ENCODE data around the gene LIMCH1. TPM values are rescaled to one million over a fixed set of nuclear protein-coding genes. Genes with fewer than 3 reads are reported as not detected.

Gene LIMCH1
- total RNA-seq, 2 experiments from 2014 or later, result not detected

DNA sequence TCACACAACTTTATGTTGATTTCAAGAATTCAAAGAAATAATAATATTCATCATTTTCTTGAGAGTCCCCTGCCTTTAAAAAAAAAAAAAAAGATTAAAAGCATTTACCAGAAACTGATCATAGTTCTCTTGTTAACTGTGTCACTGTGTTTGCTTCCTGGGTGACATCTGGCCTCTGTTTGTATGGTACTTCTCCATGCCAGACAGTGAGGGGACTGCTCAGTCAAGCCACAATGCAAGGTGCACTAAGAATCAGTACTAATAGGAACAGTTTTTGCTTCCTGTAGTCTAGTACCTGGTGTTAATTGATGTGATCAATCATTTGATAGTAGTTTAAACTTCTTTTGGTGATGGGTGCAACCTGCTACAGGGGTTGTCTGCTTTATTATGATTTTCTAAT lies 133.0 kb downstream of the LIMCH1 start:
- Mint-ChIP-seq H3K9me3 (ENCODE audit: low read depth) (no peaks in the 10 kb centered on the region), H3K36me3 (ENCODE audit: low read depth) (no peaks in the 10 kb centered on the region), H3K27me3 (peaks cover 3% of the 10 kb centered on the region), H3K4me1 (no peaks in the 10 kb centered on the region), H3K27ac (no peak overlapping the region), H3K4me3 (no peak overlapping the region)
- CTCF ChIA-PET, result interaction anchor here (0.7 kb wide), 1 partner anchor 1295 kb away, joined by 3 read pairs; no protein-coding TSS in a partner anchor
- intact Hi-C loops (cut with DNase I, micrococcal nuclease), result no loop called here
- no peak for ATAC-seq
- POLR2A ChIA-PET, result no interaction called here
- no peak for DNase-seq

DNA sequence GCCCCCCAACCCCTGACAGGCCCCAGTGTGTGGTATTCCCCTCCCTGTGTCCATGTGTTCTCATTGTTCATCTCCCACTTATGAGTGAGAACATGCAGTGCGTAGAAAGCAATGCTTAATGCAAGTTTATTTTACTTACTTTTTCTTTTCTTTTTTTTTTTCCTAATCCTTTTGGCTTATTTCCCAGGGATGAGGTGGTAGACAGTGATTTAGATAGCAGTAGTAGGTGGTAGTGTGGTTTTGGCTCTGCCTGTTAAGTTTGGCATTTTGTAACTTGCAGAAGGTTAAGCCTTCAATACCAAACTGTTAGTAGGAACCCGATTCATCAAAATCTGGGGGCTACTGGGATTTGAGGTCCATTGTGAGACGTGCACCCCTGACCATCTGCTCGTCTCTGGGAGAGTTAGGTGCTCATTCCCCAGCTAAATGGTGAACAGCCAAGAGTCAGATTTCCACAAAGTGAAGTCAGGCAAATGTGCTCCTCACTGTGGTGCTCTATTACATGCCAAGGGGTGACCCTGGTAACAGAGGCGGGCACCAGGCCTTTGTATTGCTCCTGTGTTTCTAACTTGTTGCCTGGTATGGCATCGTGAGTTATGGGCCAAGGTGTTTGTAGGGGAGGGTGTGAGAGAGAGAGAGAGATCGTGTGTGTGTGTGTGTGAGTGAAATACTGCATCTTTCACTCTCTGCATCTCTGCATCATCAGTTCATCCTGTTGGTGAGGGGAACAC lies 140.3 kb downstream of the LIMCH1 start:
- ATAC-seq, result no peak
- POLR2A ChIA-PET, result no interaction called here

DNA sequence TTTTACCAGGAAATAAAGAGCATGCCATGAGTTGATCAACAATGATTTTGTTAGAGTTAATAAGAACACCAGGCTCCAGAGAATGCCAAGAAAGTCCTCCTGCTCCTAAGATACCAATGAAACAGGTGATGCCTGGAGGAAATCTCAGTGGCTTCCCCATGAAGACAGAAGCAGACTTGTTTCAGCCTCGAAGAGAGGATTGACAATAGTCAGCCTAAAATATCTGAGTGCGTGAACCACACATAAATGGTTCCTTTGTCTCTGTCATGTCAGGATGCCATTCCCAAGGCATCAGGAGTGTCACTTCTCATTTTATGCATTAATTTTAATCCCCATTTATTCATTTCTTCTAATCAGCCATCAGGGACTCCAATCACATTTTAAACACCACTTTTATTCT lies 141.0 kb downstream of the LIMCH1 start:
- H3K4me1 Mint-ChIP-seq, result no peaks in the 10 kb centered on the region
- ATAC-seq, result no peak
- H3K36me3 Mint-ChIP-seq (ENCODE audit: low read depth), result no peaks in the 10 kb centered on the region
- no peak overlapping the region for H3K27ac Mint-ChIP-seq
- peaks cover 2% of the 10 kb centered on the region for H3K27me3 Mint-ChIP-seq
- ChIA-PET CTCF (interaction anchor here (1.0 kb wide), 1 partner anchor 17 kb away, joined by 3 read pairs; no protein-coding TSS in a partner anchor), POLR2A (no interaction called here)
- H3K4me3 Mint-ChIP-seq, result no peak overlapping the region
- no peak for DNase-seq
- intact Hi-C loops (cut with DNase I, micrococcal nuclease), result no loop called here
- no peaks in the 10 kb centered on the region for H3K9me3 Mint-ChIP-seq (ENCODE audit: low read depth)

More for the DNA sequence above, 140.3 kb downstream of the LIMCH1 start:
- no peak overlapping the region for H3K4me3 Mint-ChIP-seq
- no peaks in the 10 kb centered on the region for H3K9me3 Mint-ChIP-seq (ENCODE audit: low read depth)
- H3K36me3 Mint-ChIP-seq (ENCODE audit: low read depth), result no peaks in the 10 kb centered on the region
- peaks cover 5% of the 10 kb centered on the region for H3K27me3 Mint-ChIP-seq
- CTCF ChIA-PET, result interaction anchor here (1.0 kb wide), 1 partner anchor 17 kb away, joined by 3 read pairs; no protein-coding TSS in a partner anchor
- no peak for DNase-seq
- H3K4me1 Mint-ChIP-seq, result no peaks in the 10 kb centered on the region
- no peak overlapping the region for H3K27ac Mint-ChIP-seq
- intact Hi-C loops (cut with DNase I, micrococcal nuclease), result no loop called here

DNA sequence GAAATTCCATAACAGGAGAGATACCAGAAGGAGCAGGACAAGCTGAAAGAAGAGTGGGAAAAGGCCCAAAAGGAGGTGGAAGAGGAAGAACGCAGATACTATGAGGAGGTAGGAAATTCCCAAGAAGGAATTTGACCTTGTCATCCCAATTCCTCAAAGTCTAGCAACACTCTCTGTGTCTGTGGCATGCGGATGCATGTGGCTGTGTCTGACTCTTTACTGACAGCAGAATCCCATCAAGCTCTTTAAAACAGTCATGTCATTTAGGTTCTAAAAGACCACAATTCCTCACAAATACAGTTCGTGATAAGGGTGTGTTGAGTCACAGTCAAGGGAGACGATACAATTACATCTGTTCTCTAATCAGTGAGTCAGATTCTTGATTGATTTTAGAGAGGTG lies 142.0 kb downstream of the LIMCH1 start:
- POLR2A ChIA-PET, result no interaction called here
- DNase-seq, result no peak
- H3K4me3 Mint-ChIP-seq, result no peak overlapping the region
- H3K36me3 Mint-ChIP-seq (ENCODE audit: low read depth), result no peaks in the 10 kb centered on the region
- H3K27me3 Mint-ChIP-seq, result peaks cover 4% of the 10 kb centered on the region
- H3K4me1 Mint-ChIP-seq, result no peaks in the 10 kb centered on the region
- intact Hi-C loops (cut with DNase I, micrococcal nuclease), result no loop called here
- H3K27ac Mint-ChIP-seq, result no peak overlapping the region
- no peak for ATAC-seq
- CTCF ChIA-PET, result no interaction called here
- no peaks in the 10 kb centered on the region for H3K9me3 Mint-ChIP-seq (ENCODE audit: low read depth)

DNA sequence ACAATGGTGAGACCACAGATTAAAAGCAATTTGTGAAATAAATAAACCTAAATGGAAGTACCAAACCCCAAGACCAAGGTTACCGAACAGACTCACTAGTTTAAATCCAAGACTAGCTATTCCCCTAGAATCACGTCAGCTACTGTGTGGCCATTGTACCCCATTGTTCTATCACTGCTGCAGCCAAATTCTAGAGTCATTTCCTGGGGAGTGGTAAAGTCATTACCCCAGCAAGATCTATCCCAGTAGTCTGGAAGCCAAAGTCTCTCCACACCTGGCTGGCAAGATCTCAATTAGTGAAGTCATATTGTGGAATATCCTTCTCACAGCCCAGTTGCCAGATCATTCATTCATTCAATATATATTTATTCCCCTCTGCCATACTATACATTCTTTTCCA lies 143.1 kb downstream of the LIMCH1 start:
- Mint-ChIP-seq H3K4me1 (no peaks in the 10 kb centered on the region), H3K27ac (no peak overlapping the region), H3K36me3 (ENCODE audit: low read depth) (no peaks in the 10 kb centered on the region), H3K27me3 (peaks cover 4% of the 10 kb centered on the region), H3K9me3 (ENCODE audit: low read depth) (no peaks in the 10 kb centered on the region), H3K4me3 (no peak overlapping the region)
- DNase-seq, result no peak
- intact Hi-C loops (cut with DNase I, micrococcal nuclease), result no loop called here
- ChIA-PET CTCF (interaction anchor here (0.9 kb wide), 1 partner anchor 18 kb away, joined by 3 read pairs; no protein-coding TSS in a partner anchor), POLR2A (no interaction called here)
- no peak for ATAC-seq

DNA sequence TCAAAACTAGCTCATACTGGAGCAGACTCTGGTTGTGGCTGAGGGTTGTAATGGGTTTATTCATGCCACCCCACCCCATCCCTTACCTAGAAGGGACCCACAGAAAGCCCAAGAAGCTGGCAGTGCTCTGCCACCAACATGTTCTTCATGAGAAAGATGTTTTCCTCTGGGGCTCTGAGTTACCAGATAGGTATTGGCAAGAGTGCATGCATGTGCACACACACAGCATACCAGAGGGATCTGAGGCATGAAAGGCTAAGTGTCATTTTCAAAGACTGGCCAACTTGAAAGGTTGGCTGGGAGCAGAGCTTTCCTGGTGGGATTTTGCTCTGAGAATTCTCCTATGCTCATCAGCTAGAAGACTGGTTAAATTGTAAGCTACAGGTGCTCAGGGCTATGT lies 145.4 kb downstream of the LIMCH1 start:
- H3K36me3 Mint-ChIP-seq (ENCODE audit: low read depth), result no peaks in the 10 kb centered on the region
- ATAC-seq (no peak), DNase-seq (no peak)
- peaks cover 7% of the 10 kb centered on the region for H3K27me3 Mint-ChIP-seq
- no peak overlapping the region for H3K4me3 Mint-ChIP-seq
- ChIA-PET POLR2A (no interaction called here), CTCF (interaction anchor here (0.9 to 2.4 kb wide), 5 partner anchors 9 to 402 kb away, joined by 3 to 14 read pairs (median 4); no protein-coding TSS in a partner anchor)
- intact Hi-C loops (cut with DNase I, micrococcal nuclease), result no loop called here
- H3K4me1 Mint-ChIP-seq, result no peaks in the 10 kb centered on the region
- H3K27ac Mint-ChIP-seq, result no peak overlapping the region
- no peaks in the 10 kb centered on the region for H3K9me3 Mint-ChIP-seq (ENCODE audit: low read depth)

DNA sequence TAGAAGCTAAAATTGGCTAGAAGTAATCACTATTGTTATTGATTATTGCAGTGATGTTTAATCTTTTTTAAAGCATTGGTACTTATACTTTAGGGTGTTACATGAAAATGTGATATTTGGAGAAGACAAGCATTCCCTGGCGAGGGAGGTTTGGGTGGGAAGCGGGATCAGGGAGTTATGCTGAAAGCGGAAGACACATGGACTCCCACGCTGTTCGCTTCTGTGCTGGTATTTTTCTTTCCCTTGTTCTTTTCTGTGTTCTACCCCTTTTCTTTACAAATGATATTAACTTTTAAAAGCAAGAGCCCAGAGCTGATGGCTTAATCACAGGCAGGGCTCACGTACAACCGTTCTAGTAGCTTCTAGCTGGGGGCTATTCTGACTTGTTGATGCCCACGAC lies 148.9 kb downstream of the LIMCH1 start:
- Mint-ChIP-seq H3K4me3 (no peak overlapping the region), H3K9me3 (ENCODE audit: low read depth) (no peaks in the 10 kb centered on the region), H3K36me3 (ENCODE audit: low read depth) (no peaks in the 10 kb centered on the region), H3K4me1 (no peaks in the 10 kb centered on the region), H3K27me3 (peaks cover 8% of the 10 kb centered on the region), H3K27ac (no peak overlapping the region)
- DNase-seq (no peak), ATAC-seq (no peak)
- POLR2A ChIA-PET, result no interaction called here
- intact Hi-C loops (cut with DNase I, micrococcal nuclease), result no loop called here
- CTCF ChIA-PET, result interaction anchor here (0.6 to 0.7 kb wide), 2 partner anchors 53 to 337 kb away, joined by 3 to 4 read pairs; no protein-coding TSS in a partner anchor

DNA sequence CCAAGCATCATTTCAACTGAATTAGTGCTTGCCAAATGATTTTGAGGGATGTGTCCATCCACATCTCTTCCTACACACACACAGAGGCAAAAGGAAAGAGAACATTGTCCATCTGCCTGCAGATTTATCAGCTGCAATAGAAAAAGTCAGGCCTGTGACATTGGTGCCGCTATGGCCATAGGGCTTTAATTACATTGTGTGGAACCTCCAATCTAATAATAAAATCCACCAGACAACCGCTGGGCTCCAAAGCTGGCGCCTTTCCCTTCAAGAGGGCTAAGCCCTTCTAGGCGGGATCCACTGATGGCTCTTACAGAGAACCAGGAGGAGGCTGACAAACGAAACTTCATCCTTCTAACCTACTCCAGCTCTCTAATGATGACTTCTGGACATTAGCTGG lies 150.0 kb downstream of the LIMCH1 start:
- H3K27ac Mint-ChIP-seq, result no peak overlapping the region
- peaks cover 10% of the 10 kb centered on the region for H3K27me3 Mint-ChIP-seq
- H3K36me3 Mint-ChIP-seq (ENCODE audit: low read depth), result no peaks in the 10 kb centered on the region
- ATAC-seq (no peak), DNase-seq (no peak)
- intact Hi-C loops (cut with DNase I, micrococcal nuclease), result no loop called here
- H3K9me3 Mint-ChIP-seq (ENCODE audit: low read depth), result no peaks in the 10 kb centered on the region
- ChIA-PET POLR2A (no interaction called here), CTCF (no interaction called here)
- no peak overlapping the region for H3K4me3 Mint-ChIP-seq
- H3K4me1 Mint-ChIP-seq, result no peaks in the 10 kb centered on the region

DNA sequence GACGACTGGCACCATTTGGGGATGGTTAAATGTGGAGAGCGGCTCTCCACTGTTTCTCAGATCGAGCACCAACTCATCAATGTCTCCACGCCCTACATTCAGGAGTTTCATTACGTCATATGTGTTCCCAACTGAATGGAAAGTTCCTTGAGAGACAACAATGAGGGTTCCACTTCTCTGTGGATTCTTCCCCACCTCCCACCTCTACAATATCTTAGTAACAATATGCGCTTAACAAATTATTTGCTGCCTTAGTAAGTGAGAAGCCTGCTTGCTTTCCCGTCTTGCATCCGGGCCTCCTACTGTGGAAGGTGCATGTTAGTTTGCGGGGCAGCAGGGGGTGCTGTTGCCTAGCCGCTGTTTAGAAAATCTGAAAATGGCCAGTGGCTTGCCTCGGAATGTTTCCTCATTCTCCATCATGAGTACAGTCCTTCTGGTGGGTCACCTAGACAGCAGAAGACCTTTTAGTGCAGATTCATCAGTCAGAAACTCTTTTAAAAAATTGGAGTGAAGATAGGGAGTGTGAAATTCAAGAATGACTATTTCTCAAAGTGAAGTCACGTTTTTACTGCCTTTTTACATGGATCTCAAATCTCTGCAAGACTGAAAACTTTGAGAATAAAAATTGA lies 154.9 kb downstream of the LIMCH1 start:
- Mint-ChIP-seq H3K36me3 (ENCODE audit: low read depth) (no peaks in the 10 kb centered on the region), H3K27me3 (peaks cover 10% of the 10 kb centered on the region), H3K4me3 (no peak overlapping the region), H3K27ac (no peak overlapping the region), H3K9me3 (ENCODE audit: low read depth) (no peaks in the 10 kb centered on the region), H3K4me1 (no peaks in the 10 kb centered on the region)
- ATAC-seq (peak; percentile 58), DNase-seq (peak; percentile 67)
- POLR2A ChIA-PET, result no interaction called here
- CTCF ChIA-PET, result interaction anchor here (0.5 to 2.9 kb wide), 8 partner anchors 9 to 395 kb away, joined by 3 to 21 read pairs (median 4); partner anchors contain the start of gene PHOX2B
- intact Hi-C loops (cut with DNase I, micrococcal nuclease), result loop anchor here (1.0 to 5.0 kb wide), 5 partner anchors 59 to 824 kb away; no protein-coding TSS in a partner anchor

DNA sequence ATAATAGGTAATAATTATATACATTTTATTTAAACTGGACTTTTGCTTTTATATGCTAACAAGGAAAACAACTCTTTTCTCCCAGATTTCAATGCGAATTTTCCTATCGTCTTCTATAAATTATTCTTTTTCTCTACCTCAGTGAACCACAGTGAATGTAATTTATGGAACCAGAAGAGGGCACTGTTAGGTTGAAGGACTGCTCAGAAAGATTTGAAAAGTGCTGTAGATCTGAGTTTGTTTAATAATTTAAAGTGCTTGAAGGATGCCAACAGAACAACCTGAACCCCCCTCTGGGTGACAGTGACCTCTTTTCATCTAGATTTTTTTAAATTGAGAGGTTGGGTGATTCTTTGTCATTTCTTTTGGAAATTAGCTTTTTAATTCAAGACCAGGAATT lies 155.7 kb downstream of the LIMCH1 start:
- no peak overlapping the region for H3K27ac Mint-ChIP-seq
- peaks cover 10% of the 10 kb centered on the region for H3K27me3 Mint-ChIP-seq
- no peak for DNase-seq
- H3K4me1 Mint-ChIP-seq, result no peaks in the 10 kb centered on the region
- POLR2A ChIA-PET, result no interaction called here
- H3K4me3 Mint-ChIP-seq, result no peak overlapping the region
- H3K36me3 Mint-ChIP-seq (ENCODE audit: low read depth), result no peaks in the 10 kb centered on the region
- CTCF ChIA-PET, result interaction anchor here (0.8 to 2.9 kb wide), 8 partner anchors 10 to 396 kb away, joined by 3 to 21 read pairs (median 4); partner anchors contain the start of gene PHOX2B
- no peaks in the 10 kb centered on the region for H3K9me3 Mint-ChIP-seq (ENCODE audit: low read depth)
- intact Hi-C loops (cut with DNase I, micrococcal nuclease), result loop anchor here (1.0 to 5.0 kb wide), 6 partner anchors 59 to 829 kb away; no protein-coding TSS in a partner anchor
- ATAC-seq, result no peak

DNA sequence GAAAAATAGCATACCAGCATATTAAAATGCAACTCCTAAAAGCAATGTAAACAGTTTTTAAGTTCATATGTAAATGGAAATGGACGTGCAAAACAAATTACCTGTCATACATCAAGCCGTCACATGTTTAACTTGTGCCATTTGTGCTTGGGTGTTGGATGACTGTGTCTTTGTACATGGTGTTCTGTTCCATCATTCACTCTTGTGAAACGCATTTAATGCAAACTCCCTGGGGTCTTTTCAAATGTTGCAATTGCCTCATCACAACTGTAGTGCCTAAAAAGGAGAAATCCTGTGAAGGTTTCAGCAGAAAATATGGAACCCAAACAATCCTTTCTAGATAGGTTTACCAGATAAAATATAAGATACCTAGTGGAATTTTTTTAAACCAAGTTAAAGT lies 158.2 kb downstream of the LIMCH1 start:
- ChIA-PET POLR2A (no interaction called here), CTCF (no interaction called here)
- intact Hi-C loops (cut with DNase I, micrococcal nuclease), result no loop called here
- H3K27me3 Mint-ChIP-seq, result peaks cover 7% of the 10 kb centered on the region
- ATAC-seq, result no peak
- H3K36me3 Mint-ChIP-seq (ENCODE audit: low read depth), result no peaks in the 10 kb centered on the region
- no peak overlapping the region for H3K4me3 Mint-ChIP-seq
- no peaks in the 10 kb centered on the region for H3K9me3 Mint-ChIP-seq (ENCODE audit: low read depth)
- no peak for DNase-seq
- H3K27ac Mint-ChIP-seq, result no peak overlapping the region
- no peaks in the 10 kb centered on the region for H3K4me1 Mint-ChIP-seq

DNA sequence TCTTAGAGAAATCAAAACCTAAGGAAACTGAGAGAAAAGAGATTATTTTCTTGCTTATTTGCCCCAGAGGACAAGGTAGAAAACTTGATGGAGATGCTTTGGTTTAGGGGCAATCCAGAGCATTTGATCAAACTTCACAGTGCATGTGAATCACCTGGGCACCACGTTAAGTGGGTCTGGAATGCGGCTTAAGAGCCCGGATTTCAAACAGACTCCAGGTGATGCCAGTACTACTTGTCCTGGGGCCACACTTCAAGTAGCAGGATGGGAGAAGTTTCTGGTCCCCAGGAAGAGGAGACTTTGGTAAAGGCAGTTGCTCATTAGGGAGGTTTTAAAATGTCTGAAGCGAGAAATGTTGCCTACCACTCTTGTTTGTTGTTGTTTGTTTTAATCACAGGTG lies 158.8 kb downstream of the LIMCH1 start:
- intact Hi-C loops (cut with DNase I, micrococcal nuclease), result no loop called here
- Mint-ChIP-seq H3K36me3 (ENCODE audit: low read depth) (no peaks in the 10 kb centered on the region), H3K4me3 (no peak overlapping the region), H3K27me3 (peaks cover 7% of the 10 kb centered on the region), H3K9me3 (ENCODE audit: low read depth) (no peaks in the 10 kb centered on the region), H3K27ac (no peak overlapping the region), H3K4me1 (no peaks in the 10 kb centered on the region)
- ChIA-PET CTCF (interaction anchor here (1.1 kb wide), 1 partner anchor 191 kb away, joined by 6 read pairs; no protein-coding TSS in a partner anchor), POLR2A (no interaction called here)
- no peak for ATAC-seq
- no peak for DNase-seq
